Lung (tissue), 12 donors: ENCODE results near the gene NUDT16. TPM values are rescaled to one million over a fixed set of nuclear protein-coding genes. Genes with fewer than 3 reads are reported as not detected.
A peak's percentile ranks its signal among the peaks of the same experiment; 100 is the strongest.

ENCODE experiments used
- ATAC-seq: fragments of 200-7000 bp; cut with Tn5 transposase; one replicate; pipeline ENCODE4 v1.9.1; 2020; ENCODE audit warnings: moderate number of reproducible peaks; ENCODE audit not compliant: insufficient read depth, low FRiP score
- DNase-seq, 3 donors: peaks; one replicate each; pipeline ENCODE4 v3.0.0-alpha.2; 2013 to 2017
- H3K27ac ChIP-seq, 2 donors: one replicate each; pipeline ENCODE4 v1.5.1; 2013; ENCODE audit warnings: mild to moderate bottlenecking in 2 of 2, moderate library complexity in 2 of 2, control low read depth in 1 of 2, inconsistent platforms in 1 of 2, low read depth in 1 of 2, low read length in 1 of 2
- H3K27me3 ChIP-seq, 3 donors: one replicate each; pipeline ENCODE4 v1.5.1; 2013; ENCODE audit warnings: low read length in 2 of 3; ENCODE audit not compliant: control insufficient read depth in 3 of 3, insufficient read depth in 3 of 3
- H3K36me3 ChIP-seq, 4 donors: one replicate each; pipeline ENCODE4 v1.5.1; 2013; ENCODE audit warnings: low read length in 4 of 4, mild to moderate bottlenecking in 1 of 4, moderate library complexity in 1 of 4; ENCODE audit not compliant: control insufficient read depth in 4 of 4, insufficient read depth in 4 of 4
- H3K4me1 ChIP-seq, 5 donors: one replicate each; pipeline ENCODE4 v1.5.1; 2013; ENCODE audit warnings: low read length in 5 of 5, mild to moderate bottlenecking in 2 of 5, moderate library complexity in 1 of 5; ENCODE audit not compliant: control insufficient read depth in 5 of 5, insufficient read depth in 5 of 5
- H3K4me3 ChIP-seq: one replicate; pipeline ENCODE4 v1.5.1; 2013; ENCODE audit warnings: mild to moderate bottlenecking, control low read depth, moderate library complexity
- H3K9ac ChIP-seq, 2 donors: one replicate each; pipeline ENCODE4 v1.5.1; 2013; ENCODE audit warnings: low read length in 2 of 2, control low read depth in 1 of 2; ENCODE audit not compliant: insufficient read depth in 1 of 2
- H3K9me3 ChIP-seq, 4 donors: one replicate each; pipeline ENCODE4 v1.5.1; 2013; ENCODE audit warnings: low read length in 3 of 4, mild to moderate bottlenecking in 1 of 4, moderate library complexity in 1 of 4; ENCODE audit not compliant: control insufficient read depth in 4 of 4, insufficient read depth in 3 of 4
- CTCF ChIP-seq: IDR thresholded peaks from 2 replicates; pipeline ENCODE4 v1.5.1; 2012; ENCODE audit warnings: mild to moderate bottlenecking; ENCODE audit errors: control extremely low read depth, extremely low read depth
- WGBS, 2 donors: extraction: QIAGEN DNeasy Blood & Tissue Kit; methylation state at CpG; one replicate each; pipeline ENCODE4 v1.1.7; 2013; 5-methylcytosine and 5-hydroxymethylcytosine counted together
- polyA plus RNA-seq, 2 donors: library from polyadenylated mRNA; stranded (reverse); fragments of 200-250 nt; gene quantifications; one replicate each; pipeline ENCODE4 v1.2.1, GENCODE V29; 2013
- total RNA-seq, 2 donors: library from RNA; depleted of rRNA in 1 of 2; stranded (reverse); fragments of >200 nt in 1 of 2; gene quantifications; one replicate each; pipeline ENCODE4 v1.2.1, GENCODE V29; 2014 to 2021
- donor health status: control.
- donor health status: control.
- donor health status: Bipolar disorder and iron deficiency.
- donor health status: healthy.
- donor health status: DM: yes; HTN: yes; CAD: no.

NUDT16 gene
- total and polyA plus RNA-seq, 4 donors, result 19.9 to 67.9 (median 50.8) TPM

GRCh38 chr3:131394400-131394799, 12.8 kb downstream of the NUDT16 start:
- peaks cover 0 to 3% (median 0%) of the 10 kb centered on the region in 3 donors for H3K27me3 ChIP-seq
- H3K9me3 ChIP-seq, result peaks cover 0 to 2% (median 0%) of the 10 kb centered on the region in 4 donors
- H3K36me3 ChIP-seq, result no peaks in the 10 kb centered on the region
- no peak for ATAC-seq
- DNase-seq, result peak in 1 of 3 donors; percentile 4
- H3K9ac ChIP-seq, result no peak overlapping the region
- H3K27ac ChIP-seq, result peak overlapping the region in 1 of 2 donors; percentile 39
- H3K4me3 ChIP-seq, result no peak overlapping the region
- peaks cover 0 to 5% (median 0%) of the 10 kb centered on the region in 5 donors for H3K4me1 ChIP-seq
- no peak for TF ChIP-seq CTCF

GRCh38 chr3:131396170-131396569, 14.6 kb downstream of the NUDT16 start:
- Histone ChIP-seq H3K9ac (no peak overlapping the region), H3K4me3 (no peak overlapping the region), H3K36me3 (no peaks in the 10 kb centered on the region), H3K27me3 (peaks cover 0 to 3% (median 0%) of the 10 kb centered on the region in 3 donors), H3K27ac (no peak overlapping the region), H3K4me1 (peaks cover 0 to 5% (median 0%) of the 10 kb centered on the region in 5 donors), H3K9me3 (peaks cover 0 to 2% (median 0%) of the 10 kb centered on the region in 4 donors)
- DNase-seq, result no peak
- TF ChIP-seq CTCF, result no peak
- ATAC-seq, result no peak

GRCh38 chr3:131397889-131398288, 16.3 kb downstream of the NUDT16 start:
- Histone ChIP-seq H3K9me3 (no peaks in the 10 kb centered on the region), H3K27ac (no peak overlapping the region), H3K4me1 (peaks cover 0 to 5% (median 0%) of the 10 kb centered on the region in 5 donors), H3K4me3 (no peak overlapping the region), H3K36me3 (no peaks in the 10 kb centered on the region), H3K27me3 (peaks cover 0 to 3% (median 0%) of the 10 kb centered on the region in 3 donors), H3K9ac (no peak overlapping the region)
- DNase-seq (no peak), ATAC-seq (no peak)
- WGBS, 2 donors, result 78 to 89% methylated on average over 4 of the region's 4 CpGs
- TF ChIP-seq CTCF, result no peak

GRCh38 chr3:131401978-131402377, 20.4 kb downstream of the NUDT16 start:
- Histone ChIP-seq H3K27me3 (peaks cover 0 to 3% (median 0%) of the 10 kb centered on the region in 3 donors), H3K36me3 (no peaks in the 10 kb centered on the region), H3K4me3 (no peak overlapping the region), H3K9ac (no peak overlapping the region), H3K4me1 (no peaks in the 10 kb centered on the region), H3K27ac (no peak overlapping the region), H3K9me3 (peaks cover 0 to 5% (median 3%) of the 10 kb centered on the region in 4 donors)
- no peak for TF ChIP-seq CTCF
- ATAC-seq (no peak), DNase-seq (no peak)
- WGBS, 2 donors, result 68 to 76% methylated on average over 3 of the region's 3 CpGs
